GM21367 (cell line): ENCODE measurements around the gene PAX5.

ENCODE experiments used
- ATAC-seq: cut with Tn5 transposase; IDR thresholded peaks from one replicate; pipeline ENCODE4 v1.9.1; 2021; ENCODE audit not compliant: unreplicated experiment

The PAX5 gene

GRCh38 chr9:36961561-36962325 lies 72.3 kb downstream of the PAX5 start:
- no peak for ATAC-seq

- ATAC-seq = no peak
Observed at GRCh38 chr9:36961051-36961450, 73.0 kb downstream of the PAX5 start.

- no peak for ATAC-seq
Observed at GRCh38 chr9:36960575-36960955, 73.5 kb downstream of the PAX5 start.

- no peak for ATAC-seq
Observed at GRCh38 chr9:36959681-36960574, 74.1 kb downstream of the PAX5 start.

- no peak for ATAC-seq
Observed at GRCh38 chr9:36956908-36957307, 77.2 kb downstream of the PAX5 start.

GRCh38 chr9:36950389-36950788 lies 83.7 kb downstream of the PAX5 start:
- no peak for ATAC-seq

- ATAC-seq = no peak
Observed at GRCh38 chr9:36949466-36949865, 84.6 kb downstream of the PAX5 start.

GRCh38 chr9:36948051-36948450 lies 86.0 kb downstream of the PAX5 start:
- no peak for ATAC-seq

- ATAC-seq = no peak
Observed at GRCh38 chr9:36946653-36947052, 87.4 kb downstream of the PAX5 start.

GRCh38 chr9:36945999-36946398 lies 88.1 kb downstream of the PAX5 start:
- ATAC-seq = no peak

- ATAC-seq = no peak
Observed at GRCh38 chr9:36942891-36943290, 91.2 kb downstream of the PAX5 start.

GRCh38 chr9:36941441-36941840 lies 92.6 kb downstream of the PAX5 start:
- no peak for ATAC-seq

- no peak for ATAC-seq
Observed at GRCh38 chr9:36940881-36941280, 93.2 kb downstream of the PAX5 start.

- no peak for ATAC-seq
Observed at GRCh38 chr9:36940500-36940853, 93.6 kb downstream of the PAX5 start.

GRCh38 chr9:36939655-36940499 lies 94.2 kb downstream of the PAX5 start:
- ATAC-seq = no peak

GRCh38 chr9:36939214-36939613 lies 94.9 kb downstream of the PAX5 start:
- ATAC-seq = no peak

- no peak for ATAC-seq
Observed at GRCh38 chr9:36938617-36939016, 95.5 kb downstream of the PAX5 start.

GRCh38 chr9:36937951-36938350 lies 96.1 kb downstream of the PAX5 start:
- ATAC-seq = no peak

GRCh38 chr9:36937346-36937745 lies 96.7 kb downstream of the PAX5 start:
- no peak for ATAC-seq

GRCh38 chr9:36936498-36936831 lies 97.6 kb downstream of the PAX5 start:
- no peak for ATAC-seq

- ATAC-seq = no peak
Observed at GRCh38 chr9:36935768-36936497, 98.1 kb downstream of the PAX5 start.
